ENCODE measurements around the gene NR1I2.

DNA sequence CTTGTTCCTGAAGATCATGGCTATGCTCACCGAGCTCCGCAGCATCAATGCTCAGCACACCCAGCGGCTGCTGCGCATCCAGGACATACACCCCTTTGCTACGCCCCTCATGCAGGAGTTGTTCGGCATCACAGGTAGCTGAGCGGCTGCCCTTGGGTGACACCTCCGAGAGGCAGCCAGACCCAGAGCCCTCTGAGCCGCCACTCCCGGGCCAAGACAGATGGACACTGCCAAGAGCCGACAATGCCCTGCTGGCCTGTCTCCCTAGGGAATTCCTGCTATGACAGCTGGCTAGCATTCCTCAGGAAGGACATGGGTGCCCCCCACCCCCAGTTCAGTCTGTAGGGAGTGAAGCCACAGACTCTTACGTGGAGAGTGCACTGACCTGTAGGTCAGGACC, 35.2 kb downstream of the NR1I2 start:
- TF ChIP-seq, protein P1, sequence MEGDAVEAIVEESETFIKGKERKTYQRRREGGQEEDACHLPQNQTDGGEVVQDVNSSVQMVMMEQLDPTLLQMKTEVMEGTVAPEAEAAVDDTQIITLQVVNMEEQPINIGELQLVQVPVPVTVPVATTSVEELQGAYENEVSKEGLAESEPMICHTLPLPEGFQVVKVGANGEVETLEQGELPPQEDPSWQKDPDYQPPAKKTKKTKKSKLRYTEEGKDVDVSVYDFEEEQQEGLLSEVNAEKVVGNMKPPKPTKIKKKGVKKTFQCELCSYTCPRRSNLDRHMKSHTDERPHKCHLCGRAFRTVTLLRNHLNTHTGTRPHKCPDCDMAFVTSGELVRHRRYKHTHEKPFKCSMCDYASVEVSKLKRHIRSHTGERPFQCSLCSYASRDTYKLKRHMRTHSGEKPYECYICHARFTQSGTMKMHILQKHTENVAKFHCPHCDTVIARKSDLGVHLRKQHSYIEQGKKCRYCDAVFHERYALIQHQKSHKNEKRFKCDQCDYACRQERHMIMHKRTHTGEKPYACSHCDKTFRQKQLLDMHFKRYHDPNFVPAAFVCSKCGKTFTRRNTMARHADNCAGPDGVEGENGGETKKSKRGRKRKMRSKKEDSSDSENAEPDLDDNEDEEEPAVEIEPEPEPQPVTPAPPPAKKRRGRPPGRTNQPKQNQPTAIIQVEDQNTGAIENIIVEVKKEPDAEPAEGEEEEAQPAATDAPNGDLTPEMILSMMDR (IDR thresholded peaks at IDR 0.05; ENCODE audit: low read depth, low read length, poor library complexity, severe bottlenecking) = no peak
- no peak for TF ChIP-seq EZH2phosphoT487 (IDR thresholded peaks at IDR 0.05; ENCODE audit: borderline replicate concordance, low read length)
